ENCODE results near the gene LPIN3. TPM values are rescaled to one million over a fixed set of nuclear protein-coding genes. Genes with fewer than 3 reads are reported as not detected.

LPIN3 gene
- total and polyA plus RNA-seq, 2 of the 4 experiments (the other 2 are of a cell fraction) = 2.3 to 8.3 TPM

DNA sequence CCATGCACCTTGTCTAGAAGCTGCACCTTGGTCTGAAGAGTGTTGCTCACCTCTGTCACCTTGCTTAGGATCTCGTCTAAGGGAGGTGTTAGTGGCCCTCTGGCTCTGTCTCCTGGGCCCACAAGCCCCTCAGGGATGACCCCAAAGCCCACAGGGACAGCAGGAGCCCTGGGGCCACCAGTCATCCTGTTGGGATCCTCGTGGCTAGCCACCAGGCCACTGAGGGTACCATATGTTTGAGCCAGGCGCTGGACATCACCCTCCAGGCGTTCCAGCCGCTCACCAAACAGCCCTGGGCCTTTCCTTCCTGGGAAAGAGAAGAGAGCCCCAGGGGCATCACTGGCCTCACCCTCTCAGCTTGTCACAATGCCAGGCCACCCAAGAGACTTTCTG, 22.1 kb downstream of the LPIN3 start:
- no peaks in the 10 kb centered on the region for H3K36me3 ChIP-seq (ENCODE audit: control insufficient read depth, insufficient read depth, low read length)
- no peak overlapping the region for H4K8ac ChIP-seq (ENCODE audit: low read depth in 2 of 2, low read length in 2 of 2)
- H3K4ac ChIP-seq (ENCODE audit: low read depth, low read length) = no peak overlapping the region
- H4K5ac ChIP-seq (ENCODE audit: low read depth, low read length) = no peak overlapping the region
- H3K9ac ChIP-seq (ENCODE audit: low read depth, low read length) = no peak overlapping the region
- H3K23ac ChIP-seq (ENCODE audit: low read depth, low read length) = no peak overlapping the region
- dilution Hi-C loops (cut with HindIII; ENCODE audit: low sequenced_read_pairs, unreplicated experiment) = no loop called here
- peaks cover 4% of the 10 kb centered on the region; the same call in 1 of the 2 replicates for H4K20me1 ChIP-seq (ENCODE audit: insufficient read depth, low read length)
- no peak overlapping the region for H3K27ac ChIP-seq (ENCODE audit: insufficient read depth, low read length)
- intact Hi-C loops (cut with micrococcal nuclease) = no loop called here
- H3K18ac ChIP-seq (ENCODE audit: low read depth, low read length) = no peak overlapping the region
- no peaks in the 10 kb centered on the region for H3K9me3 ChIP-seq (ENCODE audit: control insufficient read depth, insufficient read depth, low read length)
- H3K4me1 ChIP-seq (ENCODE audit: control insufficient read depth, insufficient read depth, low read length) = no peaks in the 10 kb centered on the region
- H4K91ac ChIP-seq (ENCODE audit: insufficient read depth, low read depth, low read length) = no peak overlapping the region
- H3K56ac ChIP-seq (ENCODE audit: extremely low read depth, insufficient read depth, low read length) = no peak overlapping the region
- H3K4me3 ChIP-seq (ENCODE audit: insufficient read depth, low read depth, low read length) = no peak overlapping the region
- H2BK5ac ChIP-seq (ENCODE audit: low read depth, low read length, poor library complexity, severe bottlenecking) = no peak overlapping the region
- no CpG with 5 or more reads among the region's 5 CpGs for WGBS, 2 experiments (ENCODE audit: extremely low coverage in 2 of 2, insufficient read length in 1 of 2)
- BruUV-seq (replicated peaks) = no TSS peak
- no peak overlapping the region for H2BK120ac ChIP-seq (ENCODE audit: low read depth, low read length)
- H3K9me1 ChIP-seq (ENCODE audit: insufficient read depth, low read length) = no peaks in the 10 kb centered on the region
- no peak overlapping the region for H2BK15ac ChIP-seq (ENCODE audit: low read depth, low read length)
- H2AK5ac ChIP-seq (ENCODE audit: low read depth, low read length) = no peak overlapping the region
- ChIA-PET POLR2A (ENCODE audit: unreplicated experiment) (no interaction called here), CTCF (no interaction called here)
- H3K14ac ChIP-seq (replicated peaks; ENCODE audit: low read depth, low read length) = no peak overlapping the region
- H3K79me1 ChIP-seq (ENCODE audit: low read depth in 1 of 2, low read length in 2 of 2) = no peaks in the 10 kb centered on the region
- peaks cover 40% of the 10 kb centered on the region for H3K27me3 ChIP-seq (ENCODE audit: control insufficient read depth, insufficient read depth, low read length)
- DNase-seq = no peak
- no peak overlapping the region for H2AFZ ChIP-seq (replicated peaks; ENCODE audit: low read length, poor library complexity)
- no peak overlapping the region for H2BK20ac ChIP-seq (ENCODE audit: low read depth, low read length)
- ATAC-seq (ENCODE audit: low read depth) = no peak
- in situ Hi-C loops (cut with MboI; ENCODE audit: low sequenced_read_pairs) = no loop called here
- no peak for TF ChIP-seq FOS (IDR thresholded peaks at IDR 0.05; ENCODE audit: low read depth, low read length)
- TF ChIP-seq BHLHE40 (IDR thresholded peaks at IDR 0.05; ENCODE audit: low read depth, low read length) = no peak
- TF ChIP-seq NFE2L2 (IDR thresholded peaks at IDR 0.05; ENCODE audit: low read depth, low read length) = no peak
- no peak for TF ChIP-seq RFX5 (IDR thresholded peaks at IDR 0.05; ENCODE audit: low read depth, low read length)
- H2AK9ac ChIP-seq (replicated peaks; ENCODE audit: low read depth, low read length, poor library complexity) = no peak overlapping the region
- no peak overlapping the region for H3K4me2 ChIP-seq (ENCODE audit: low read depth, low read length)

All from IMR-90 (cell line).